Loucy (cell line): ENCODE measurements around the gene PKD2L2.

Experiments
- CTCF ChIP-seq: fragments of 200-600 bp; sonication (generic); conservative IDR thresholded peaks from 2 replicates; pipeline ENCODE4 v1.5.1; 2014; ENCODE audit warnings: mild to moderate bottlenecking, antibody characterized with exemption, low read length
- EZH2phosphoT487 ChIP-seq: fragments of 200-600 bp; IDR thresholded peaks from 2 replicates; pipeline ENCODE4 v1.6.1; 2018; ENCODE audit warnings: antibody characterized with exemption, mild to moderate bottlenecking, moderate library complexity, borderline replicate concordance

DNA sequence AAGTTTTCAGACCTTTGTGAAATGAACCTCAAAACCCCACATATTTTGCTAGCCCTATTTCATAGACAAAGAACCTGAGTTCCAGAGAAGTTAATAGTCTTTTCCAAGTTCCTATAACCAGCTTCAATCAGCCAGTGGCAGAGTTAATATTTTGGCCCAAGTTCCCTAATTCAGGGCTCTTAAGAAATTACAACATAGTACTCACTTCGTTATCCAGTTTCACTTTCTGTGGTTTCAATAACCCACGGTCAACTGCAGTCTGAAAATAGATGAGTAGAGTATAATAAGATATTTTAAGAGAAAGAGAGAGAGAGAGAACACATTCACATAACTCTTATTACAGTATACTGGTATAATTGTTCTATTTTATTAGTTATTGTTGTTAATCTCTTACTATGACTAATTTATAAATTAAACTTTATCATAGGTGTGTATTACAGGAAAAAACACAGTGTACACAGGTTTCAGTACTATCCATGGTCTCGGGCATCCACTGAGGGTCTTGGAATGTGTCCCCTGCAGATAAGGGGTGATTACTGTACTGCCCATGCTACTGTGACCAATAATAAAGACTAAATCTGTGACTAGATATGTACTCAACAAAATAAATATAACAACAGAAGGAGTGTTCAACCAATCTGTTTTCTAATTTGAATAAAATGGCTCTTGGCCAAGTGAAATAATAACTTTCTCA is 30.9 kb upstream of the PKD2L2 start:
- TF ChIP-seq CTCF = no peak
- no peak for TF ChIP-seq EZH2phosphoT487
